ENCODE data around the gene IRGM.

The IRGM gene

GRCh38 chr5:150895431-150896428 is 49.4 kb downstream of the IRGM start:
- Histone ChIP-seq H3K36me3 (ENCODE audit: control insufficient read depth, insufficient read depth, low read length) (peaks cover 20% of the 10 kb centered on the region), H3K27ac (ENCODE audit: low read length) (no peak overlapping the region), H3K4me3 (ENCODE audit: low read length) (no peak overlapping the region), H3K9me3 (ENCODE audit: control insufficient read depth, insufficient read depth, low read length) (peaks cover 12% of the 10 kb centered on the region), H3K4me1 (ENCODE audit: control insufficient read depth, insufficient read depth, low read length) (no peaks in the 10 kb centered on the region), H3K27me3 (ENCODE audit: control insufficient read depth, insufficient read depth, low read length) (no peaks in the 10 kb centered on the region)
- WGBS (ENCODE audit: insufficient coverage, insufficient read length), result no CpG with 5 or more reads among the region's 8 CpGs
- no peak for DNase-seq (ENCODE audit: low read depth, low spot score)

All from iPS DF 6.9 (cell line).